ENCODE results near the gene EGF. TPM values are rescaled to one million over a fixed set of nuclear protein-coding genes. Genes with fewer than 3 reads are reported as not detected.

EGF gene
- total RNA-seq, 6 experiments from 2014 or later, result 1.1 to 2.2 (median 1.7) TPM

DNA sequence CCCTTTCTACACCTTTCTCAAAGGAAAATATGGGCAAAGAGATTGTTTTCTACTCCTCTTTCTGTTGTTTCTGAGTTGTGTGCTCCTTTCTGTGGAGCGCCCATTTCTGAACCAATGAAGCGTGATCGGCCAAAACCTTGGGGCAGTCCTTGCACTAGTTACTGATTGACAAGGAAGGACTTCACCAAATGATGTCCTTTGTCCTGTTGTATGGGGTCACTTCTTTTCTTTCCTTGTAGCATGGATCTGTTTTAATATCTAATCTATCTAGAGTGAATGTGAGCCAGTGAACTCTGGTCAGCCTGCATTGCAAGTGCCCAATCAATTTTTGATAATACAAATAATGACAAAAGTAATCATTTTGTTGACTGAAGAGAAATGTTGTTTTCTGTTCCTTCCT lies 94.5 kb downstream of the EGF start:
- DNase-seq, result no peak
- TF ChIP-seq, protein P1, sequence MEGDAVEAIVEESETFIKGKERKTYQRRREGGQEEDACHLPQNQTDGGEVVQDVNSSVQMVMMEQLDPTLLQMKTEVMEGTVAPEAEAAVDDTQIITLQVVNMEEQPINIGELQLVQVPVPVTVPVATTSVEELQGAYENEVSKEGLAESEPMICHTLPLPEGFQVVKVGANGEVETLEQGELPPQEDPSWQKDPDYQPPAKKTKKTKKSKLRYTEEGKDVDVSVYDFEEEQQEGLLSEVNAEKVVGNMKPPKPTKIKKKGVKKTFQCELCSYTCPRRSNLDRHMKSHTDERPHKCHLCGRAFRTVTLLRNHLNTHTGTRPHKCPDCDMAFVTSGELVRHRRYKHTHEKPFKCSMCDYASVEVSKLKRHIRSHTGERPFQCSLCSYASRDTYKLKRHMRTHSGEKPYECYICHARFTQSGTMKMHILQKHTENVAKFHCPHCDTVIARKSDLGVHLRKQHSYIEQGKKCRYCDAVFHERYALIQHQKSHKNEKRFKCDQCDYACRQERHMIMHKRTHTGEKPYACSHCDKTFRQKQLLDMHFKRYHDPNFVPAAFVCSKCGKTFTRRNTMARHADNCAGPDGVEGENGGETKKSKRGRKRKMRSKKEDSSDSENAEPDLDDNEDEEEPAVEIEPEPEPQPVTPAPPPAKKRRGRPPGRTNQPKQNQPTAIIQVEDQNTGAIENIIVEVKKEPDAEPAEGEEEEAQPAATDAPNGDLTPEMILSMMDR (IDR thresholded peaks at IDR 0.05), result no peak
- no peak overlapping the region for H3K27ac Mint-ChIP-seq
- no peaks in the 10 kb centered on the region for H3K4me1 Mint-ChIP-seq (ENCODE audit: low read depth)
- H3K36me3 Mint-ChIP-seq (ENCODE audit: low read depth), result no peaks in the 10 kb centered on the region
- H3K4me3 Mint-ChIP-seq, result no peak overlapping the region
- no peaks in the 10 kb centered on the region; the same call in 1 of the 2 replicates for H3K27me3 Mint-ChIP-seq (ENCODE audit: insufficient read depth)
- H3K9me3 Mint-ChIP-seq, result no peaks in the 10 kb centered on the region

DNA sequence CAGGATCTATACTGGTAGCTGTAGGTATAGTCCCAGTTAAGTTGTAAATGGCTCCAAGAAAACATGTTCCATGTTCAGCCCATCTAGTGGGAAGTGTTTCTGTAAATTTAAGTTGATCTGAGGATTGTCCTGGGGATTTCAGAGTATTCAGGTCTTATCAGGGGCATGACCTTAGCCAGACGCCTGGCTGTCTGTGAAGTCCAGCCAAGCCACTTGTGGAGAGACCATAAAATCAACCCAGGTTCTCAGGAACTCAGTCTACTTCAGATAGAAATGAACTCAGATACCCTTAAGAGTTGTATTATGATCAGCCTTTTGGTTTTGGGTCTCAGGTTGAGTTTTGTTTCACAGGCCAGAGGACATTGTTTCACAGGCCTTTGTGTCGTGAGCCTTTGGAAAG lies 95.9 kb downstream of the EGF start:
- Mint-ChIP-seq H3K9me3 (no peaks in the 10 kb centered on the region), H3K4me1 (ENCODE audit: low read depth) (no peaks in the 10 kb centered on the region), H3K4me3 (no peak overlapping the region), H3K36me3 (ENCODE audit: low read depth) (no peaks in the 10 kb centered on the region), H3K27me3 (ENCODE audit: insufficient read depth) (no peaks in the 10 kb centered on the region; the same call in 1 of the 2 replicates), H3K27ac (no peak overlapping the region)
- no peak for DNase-seq
- TF ChIP-seq, protein P1 (IDR thresholded peaks at IDR 0.05), result no peak

DNA sequence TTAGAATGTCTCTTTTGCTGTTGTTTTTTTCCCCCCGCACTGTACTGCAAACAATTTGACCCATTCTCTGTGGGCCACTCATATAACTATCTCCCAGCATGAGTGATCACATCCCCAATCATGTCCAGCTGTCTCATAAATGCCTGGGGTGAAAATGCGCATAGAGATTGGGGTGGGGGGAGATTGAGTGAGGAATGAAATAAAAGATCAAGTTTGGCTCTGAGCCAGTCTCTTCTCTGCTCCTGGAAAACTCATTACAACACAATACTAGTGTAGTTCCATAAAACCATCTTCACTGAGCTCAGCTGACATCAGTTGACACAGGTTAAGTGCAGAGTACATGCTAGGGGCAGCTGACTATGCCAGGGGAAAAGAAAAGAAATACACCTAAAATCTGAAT lies 96.9 kb downstream of the EGF start:
- no peaks in the 10 kb centered on the region for H3K9me3 Mint-ChIP-seq
- no peaks in the 10 kb centered on the region for H3K4me1 Mint-ChIP-seq (ENCODE audit: low read depth)
- no peaks in the 10 kb centered on the region for H3K36me3 Mint-ChIP-seq (ENCODE audit: low read depth)
- H3K27ac Mint-ChIP-seq, result no peak overlapping the region
- no peak for DNase-seq
- H3K27me3 Mint-ChIP-seq (ENCODE audit: insufficient read depth), result no peaks in the 10 kb centered on the region; the same call in 1 of the 2 replicates
- TF ChIP-seq, protein P1 (IDR thresholded peaks at IDR 0.05), result no peak
- no peak overlapping the region for H3K4me3 Mint-ChIP-seq

DNA sequence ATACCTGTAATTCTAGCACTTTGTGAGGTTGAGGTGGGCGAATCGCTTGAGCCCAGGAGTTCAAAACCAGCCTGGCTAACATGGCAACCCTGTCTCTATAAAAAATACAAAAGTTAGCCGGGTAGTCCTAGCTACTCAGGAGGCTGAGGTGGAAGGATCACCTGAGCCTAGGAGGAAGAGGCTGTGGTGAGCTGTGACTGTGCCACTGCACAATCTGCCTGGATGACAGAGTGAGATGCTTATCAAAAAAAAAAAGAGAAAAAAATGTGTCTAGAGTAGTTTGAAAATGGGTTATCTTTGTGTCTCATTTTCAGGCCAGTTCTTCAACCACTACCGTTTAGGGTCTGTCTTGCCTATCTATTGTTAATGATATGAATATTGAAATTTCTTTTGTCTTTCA lies 98.1 kb downstream of the EGF start:
- Mint-ChIP-seq H3K27me3 (ENCODE audit: insufficient read depth) (no peaks in the 10 kb centered on the region; the same call in 1 of the 2 replicates), H3K36me3 (ENCODE audit: low read depth) (no peaks in the 10 kb centered on the region), H3K4me1 (ENCODE audit: low read depth) (no peaks in the 10 kb centered on the region), H3K27ac (no peak overlapping the region), H3K9me3 (no peaks in the 10 kb centered on the region), H3K4me3 (no peak overlapping the region)
- no peak for DNase-seq
- TF ChIP-seq, protein P1 (IDR thresholded peaks at IDR 0.05), result no peak

DNA sequence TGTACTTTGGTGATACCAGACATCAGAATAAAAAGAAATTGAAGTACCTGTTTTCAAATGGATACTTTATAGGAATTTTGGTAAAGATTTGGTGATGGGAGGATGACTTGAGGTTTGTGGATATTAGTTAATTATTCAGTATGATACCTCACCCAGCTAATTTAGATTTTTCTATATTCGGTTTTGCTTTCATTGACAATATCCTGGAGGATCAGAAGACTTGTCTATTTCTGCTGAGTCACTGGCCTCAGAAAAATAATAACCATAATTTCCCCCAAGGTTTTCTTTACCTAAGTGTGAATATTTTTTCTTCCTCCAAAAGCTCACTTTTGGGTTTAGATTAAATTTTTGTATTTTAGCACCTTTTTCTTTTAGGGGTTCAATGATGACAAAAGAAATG lies 100.2 kb downstream of the EGF start:
- H3K4me3 Mint-ChIP-seq, result no peak overlapping the region
- no peaks in the 10 kb centered on the region for H3K36me3 Mint-ChIP-seq (ENCODE audit: low read depth)
- no peaks in the 10 kb centered on the region for H3K4me1 Mint-ChIP-seq (ENCODE audit: low read depth)
- no peaks in the 10 kb centered on the region; the same call in 1 of the 2 replicates for H3K27me3 Mint-ChIP-seq (ENCODE audit: insufficient read depth)
- no peak for DNase-seq
- H3K27ac Mint-ChIP-seq, result no peak overlapping the region
- TF ChIP-seq, protein P1 (IDR thresholded peaks at IDR 0.05), result no peak
- H3K9me3 Mint-ChIP-seq, result no peaks in the 10 kb centered on the region

DNA sequence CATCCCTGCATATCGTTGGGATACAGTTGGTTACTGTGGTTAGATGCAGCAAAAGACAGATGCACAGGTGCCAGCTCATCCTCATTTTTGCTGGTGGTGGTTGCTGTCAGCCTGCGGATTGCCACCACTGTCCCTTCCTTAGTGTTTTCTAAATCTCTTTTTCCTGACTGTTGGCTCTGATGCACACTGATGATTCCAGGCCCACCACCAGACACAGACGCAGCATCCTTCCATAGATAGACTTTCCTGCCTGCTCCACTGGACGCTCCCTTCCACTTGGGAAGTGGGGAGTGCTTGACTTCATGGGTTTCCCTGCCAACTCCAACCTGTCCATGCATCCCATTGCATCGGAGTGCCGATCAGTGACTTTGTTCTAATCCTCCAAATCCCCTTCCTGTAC lies 101.5 kb downstream of the EGF start:
- no peaks in the 10 kb centered on the region for H3K9me3 Mint-ChIP-seq
- TF ChIP-seq, protein P1 (IDR thresholded peaks at IDR 0.05), result no peak
- no peaks in the 10 kb centered on the region for H3K4me1 Mint-ChIP-seq (ENCODE audit: low read depth)
- H3K27me3 Mint-ChIP-seq (ENCODE audit: insufficient read depth), result no peaks in the 10 kb centered on the region; the same call in 1 of the 2 replicates
- DNase-seq, result no peak
- no peak overlapping the region for H3K4me3 Mint-ChIP-seq
- no peaks in the 10 kb centered on the region for H3K36me3 Mint-ChIP-seq (ENCODE audit: low read depth)
- no peak overlapping the region for H3K27ac Mint-ChIP-seq
